ENCODE results near the gene COL5A2. TPM values are rescaled to one million over a fixed set of nuclear protein-coding genes. Genes with fewer than 3 reads are reported as not detected.
A peak's percentile ranks its signal among the peaks of the same experiment; 100 is the strongest.

Gene COL5A2
- total RNA-seq, 1 donor from 2014 or later, result 64.2 TPM

GRCh38 chr2:189181706-189182105 is 2.1 kb upstream of the COL5A2 start:
- intact Hi-C loops (cut with DNase I), result loop anchor here (5.0 kb wide), 1 partner anchor 231 kb away; no protein-coding TSS in a partner anchor

GRCh38 chr2:189178726-189179569 is 613 bp downstream of the COL5A2 start:
- Histone ChIP-seq H3K9me3 (no peaks in the 10 kb centered on the region), H3K4me1 (peaks cover 0 to 3% of the 10 kb centered on the region in 2 donors), H3K36me3 (no peaks in the 10 kb centered on the region), H3K4me3 (peak overlapping the region; percentile 54 to 87), H3K27ac (peak overlapping the region; percentile 74 to 84), H3K27me3 (no peaks in the 10 kb centered on the region)
- DNase-seq (ENCODE audit: low spot score in 2 of 2), result no peak
- intact Hi-C loops (cut with DNase I), result loop anchor here (2.0 to 5.0 kb wide), 3 partner anchors 32 to 108 kb away; no protein-coding TSS in a partner anchor
- no peak for TF ChIP-seq CTCF (IDR thresholded peaks at IDR 0.05)

More at GRCh38 chr2:189181706-189182105, 2.1 kb upstream of the COL5A2 start:
- no peaks in the 10 kb centered on the region for H3K36me3 ChIP-seq
- no peaks in the 10 kb centered on the region for H3K4me1 ChIP-seq
- no peak for TF ChIP-seq CTCF (IDR thresholded peaks at IDR 0.05)
- no peaks in the 10 kb centered on the region for H3K27me3 ChIP-seq
- DNase-seq (ENCODE audit: low spot score in 2 of 2), result no peak
- H3K27ac ChIP-seq, result no peak overlapping the region
- H3K9me3 ChIP-seq, result no peaks in the 10 kb centered on the region
- H3K4me3 ChIP-seq, result no peak overlapping the region

- no peaks in the 10 kb centered on the region for H3K27me3 ChIP-seq
- peaks cover 0 to 3% of the 10 kb centered on the region in 2 donors for H3K4me1 ChIP-seq
- intact Hi-C loops (cut with DNase I), result loop anchor here (2.0 to 5.0 kb wide), 3 partner anchors 33 to 109 kb away; no protein-coding TSS in a partner anchor
- no peaks in the 10 kb centered on the region for H3K9me3 ChIP-seq
- no peaks in the 10 kb centered on the region for H3K36me3 ChIP-seq
- peak in 2 of 3 experiments; percentile 31 to 39 for TF ChIP-seq CTCF (IDR thresholded peaks at IDR 0.05)
- no peak for DNase-seq (ENCODE audit: low spot score in 2 of 2)
- H3K27ac ChIP-seq, result peak overlapping the region; percentile 74 to 84
- peak overlapping the region; percentile 54 to 87 for H3K4me3 ChIP-seq
Observed at GRCh38 chr2:189178054-189178453, 1.5 kb downstream of the COL5A2 start.

GRCh38 chr2:189177251-189177840 is 2.2 kb downstream of the COL5A2 start:
- Histone ChIP-seq H3K27me3 (no peaks in the 10 kb centered on the region), H3K4me1 (peaks cover 0 to 3% of the 10 kb centered on the region in 2 donors), H3K4me3 (peak overlapping the region; percentile 54 to 87), H3K9me3 (no peaks in the 10 kb centered on the region), H3K36me3 (no peaks in the 10 kb centered on the region), H3K27ac (peak overlapping the region in 1 of 2 donors; percentile 43)
- no peak for TF ChIP-seq CTCF (IDR thresholded peaks at IDR 0.05)
- DNase-seq (ENCODE audit: low spot score in 2 of 2), result no peak
- intact Hi-C loops (cut with DNase I), result loop anchor here (5.0 kb wide), 1 partner anchor 60 kb away; no protein-coding TSS in a partner anchor

- H3K9me3 ChIP-seq, result no peaks in the 10 kb centered on the region
- intact Hi-C loops (cut with DNase I), result loop anchor here (5.0 kb wide), 1 partner anchor 59 kb away; no protein-coding TSS in a partner anchor
- DNase-seq (ENCODE audit: low spot score in 2 of 2), result no peak
- no peaks in the 10 kb centered on the region for H3K36me3 ChIP-seq
- H3K4me1 ChIP-seq, result peaks cover 0 to 7% of the 10 kb centered on the region in 2 donors
- no peaks in the 10 kb centered on the region for H3K27me3 ChIP-seq
- H3K27ac ChIP-seq, result peak overlapping the region in 1 of 2 donors; percentile 9
- no peak for TF ChIP-seq CTCF (IDR thresholded peaks at IDR 0.05)
- H3K4me3 ChIP-seq, result peak overlapping the region; percentile 54 to 87
Observed at GRCh38 chr2:189176516-189176915, 3.0 kb downstream of the COL5A2 start.

All from ascending aorta (tissue), 2 donors.